HepG2 (cell line): ENCODE data around the gene EFNB1.

Experiments used
- ARID3A ChIP-seq: IDR thresholded peaks from 2 replicates; pipeline ENCODE4 v1.6.1; 2012; ENCODE audit warnings: low read depth, low read length, improper control_type of control experiment
- CHCHD3 ChIP-seq: sonication (generic); formaldehyde crosslinking; IDR thresholded peaks from 2 replicates; pipeline ENCODE4 v1.8.0; 2022; ENCODE audit warnings: mild to moderate bottlenecking, missing genetic modification reagents, moderate library complexity
- CTCF ChIP-seq: sonication (generic); formaldehyde crosslinking; IDR thresholded peaks from 2 replicates; pipeline ENCODE4 v1.5.0; 2020; ENCODE audit warnings: mild to moderate bottlenecking, missing genetic modification reagents, moderate library complexity
- ESRRA ChIP-seq: sonication (generic); formaldehyde crosslinking; IDR thresholded peaks from 2 replicates; pipeline ENCODE4 v1.5.1; 2020; ENCODE audit warnings: mild to moderate bottlenecking, low read depth, missing genetic modification reagents
- EZH2 ChIP-seq: conservative IDR thresholded peaks from 2 replicates; pipeline ENCODE4 v1.6.1; 2012; ENCODE audit warnings: mild to moderate bottlenecking, low read depth, low read length, moderate library complexity
- FOXP4 ChIP-seq: sonication (generic); formaldehyde crosslinking; IDR thresholded peaks from 2 replicates; pipeline ENCODE4 v1.4.0; 2020; ENCODE audit warnings: missing genetic modification reagents
- IRF2 ChIP-seq: IDR thresholded peaks from 2 replicates; pipeline ENCODE4 v1.6.1; 2018; ENCODE audit warnings: missing genetic modification reagents, missing compliant biosample characterization
- KDM5A ChIP-seq: fragments of 200-600 bp; sonication (generic); IDR thresholded peaks from 2 replicates; pipeline ENCODE4 v1.7.0; 2018; ENCODE audit warnings: antibody characterized with exemption, mild to moderate bottlenecking, low read length, borderline replicate concordance
- PBX3 ChIP-seq: sonication (generic); formaldehyde crosslinking; IDR thresholded peaks from 2 replicates; pipeline ENCODE4 v1.8.1; 2023; ENCODE audit warnings: missing genetic modification reagents, inconsistent platforms, borderline replicate concordance
- STAT5B ChIP-seq: sonication (generic); formaldehyde crosslinking; IDR thresholded peaks from 2 replicates; pipeline ENCODE4 v1.4.0; 2020; ENCODE audit warnings: missing genetic modification reagents
- TBL1XR1 ChIP-seq: fragments of 150-350 bp; IDR thresholded peaks from 2 replicates; pipeline ENCODE4 v1.6.1; 2014; ENCODE audit warnings: borderline replicate concordance, low read length; ENCODE audit not compliant: partially characterized antibody
- U2AF1 ChIP-seq: fragments of 200-400 bp; formaldehyde crosslinking; optimal IDR thresholded peaks from 2 replicates; pipeline ENCODE3; 2017; ENCODE audit warnings: mild to moderate bottlenecking, low read depth, low read length
- YY1 ChIP-seq: IDR thresholded peaks from 2 replicates; pipeline ENCODE4 v1.6.1; 2011; ENCODE audit warnings: low read length, low read depth, moderate library complexity, mild to moderate bottlenecking; ENCODE audit not compliant: insufficient read depth, insufficient replicate concordance
- ZNF230 ChIP-seq: sonication (generic); formaldehyde crosslinking; IDR thresholded peaks from 2 replicates; pipeline ENCODE4 v1.4.0; 2020; ENCODE audit warnings: mild to moderate bottlenecking, missing genetic modification reagents

GRCh38 chrX:68853665-68854251, 24.9 kb downstream of the EFNB1 start:
- no peak for TF ChIP-seq FOXP4 (CRISPR knock-in tag)
- no peak for TF ChIP-seq ZNF230 (CRISPR knock-in tag)
- TF ChIP-seq ARID3A: no peak
- TF ChIP-seq CTCF (CRISPR knock-in tag): no peak
- TF ChIP-seq CHCHD3 (CRISPR knock-in tag): no peak
- no peak for TF ChIP-seq PBX3 (CRISPR knock-in tag)
- TF ChIP-seq ESRRA (CRISPR knock-in tag): no peak
- TF ChIP-seq YY1: no peak
- no peak for TF ChIP-seq STAT5B (CRISPR knock-in tag)
- TF ChIP-seq EZH2: no peak
- no peak for TF ChIP-seq TBL1XR1
- TF ChIP-seq KDM5A: no peak
- TF ChIP-seq U2AF1: no peak
- TF ChIP-seq IRF2 (CRISPR knock-in tag): no peak
